NT2/D1 (cell line): Measurements from ENCODE around the gene LARGE1.
A peak's percentile ranks its signal among the peaks of the same experiment; 100 is the strongest.
"Not testable (repeated sequence)": the region's sequence is repeated elsewhere in the genome, so short reads cannot be mapped to it uniquely, and the experiment has no call there.

Experiments used
- DNase-seq: peaks from one replicate; pipeline ENCODE4 v3.0.0-alpha.2; 2011; ENCODE audit warnings: low read depth, low spot score
- H3K27me3 ChIP-seq: 2 replicates; pipeline ENCODE4 v1.6.0; 2011; ENCODE audit warnings: mild to moderate bottlenecking; ENCODE audit not compliant: insufficient read length, insufficient read depth
- H3K36me3 ChIP-seq: 2 replicates; pipeline ENCODE4 v1.6.1; 2011; ENCODE audit warnings: mild to moderate bottlenecking, low read length, mixed read lengths; ENCODE audit not compliant: insufficient read depth, insufficient read length
- H3K4me1 ChIP-seq: 2 replicates; pipeline ENCODE4 v1.5.1; 2011; ENCODE audit not compliant: insufficient read depth, insufficient read length
- H3K4me3 ChIP-seq: 2 replicates; pipeline ENCODE4 v1.5.1; 2011; ENCODE audit warnings: low read depth; ENCODE audit not compliant: insufficient read length
- H3K9ac ChIP-seq: 2 replicates; pipeline ENCODE4 v1.6.0; 2011; ENCODE audit warnings: low read depth; ENCODE audit not compliant: insufficient read length
- H3K9me3 ChIP-seq: 2 replicates; pipeline ENCODE4 v1.5.1; 2011; ENCODE audit warnings: mild to moderate bottlenecking, low read length; ENCODE audit not compliant: insufficient read depth
- SUZ12 ChIP-seq: IDR thresholded peaks from 2 replicates; pipeline ENCODE4 v1.6.1; 2011; ENCODE audit not compliant: insufficient read length, insufficient read depth; ENCODE audit errors: extremely low read depth
- YY1 ChIP-seq: IDR thresholded peaks from 2 replicates; pipeline ENCODE4 v1.6.1; 2011; ENCODE audit not compliant: insufficient read length, insufficient read depth
- ZNF274 ChIP-seq: IDR thresholded peaks from 2 replicates; pipeline ENCODE4 v1.6.1; 2011; ENCODE audit warnings: mild to moderate bottlenecking, low read depth, low read length

LARGE1 gene

DNA sequence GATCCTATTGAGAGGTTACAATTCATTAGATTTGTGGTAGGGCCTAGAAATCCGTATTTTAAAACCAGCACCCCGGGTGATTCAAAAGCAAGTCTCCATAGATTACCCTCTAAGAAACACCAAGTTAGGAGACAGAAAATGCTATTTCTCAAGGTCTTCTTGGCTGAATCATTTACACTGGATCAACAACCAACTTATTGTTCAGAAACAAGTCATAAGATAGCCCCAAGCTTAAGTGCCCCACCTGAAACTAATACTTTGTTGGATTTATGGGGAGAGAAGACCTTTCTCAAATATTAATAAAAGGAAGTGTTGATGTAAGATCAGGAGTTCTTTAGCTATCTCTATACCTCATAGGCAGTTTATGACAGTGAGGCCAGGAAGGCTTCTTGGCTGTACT lies 345.2 kb downstream of the LARGE1 start:
- no peaks in the 10 kb centered on the region for H3K27me3 ChIP-seq
- no peak overlapping the region for H3K9ac ChIP-seq
- H3K4me1 ChIP-seq: no peaks in the 10 kb centered on the region
- H3K9me3 ChIP-seq: no peaks in the 10 kb centered on the region
- H3K4me3 ChIP-seq: no peak overlapping the region
- DNase-seq: no peak
- no peak for TF ChIP-seq YY1
- no peak for TF ChIP-seq ZNF274
- no peak for TF ChIP-seq SUZ12
- H3K36me3 ChIP-seq: no peaks in the 10 kb centered on the region

DNA sequence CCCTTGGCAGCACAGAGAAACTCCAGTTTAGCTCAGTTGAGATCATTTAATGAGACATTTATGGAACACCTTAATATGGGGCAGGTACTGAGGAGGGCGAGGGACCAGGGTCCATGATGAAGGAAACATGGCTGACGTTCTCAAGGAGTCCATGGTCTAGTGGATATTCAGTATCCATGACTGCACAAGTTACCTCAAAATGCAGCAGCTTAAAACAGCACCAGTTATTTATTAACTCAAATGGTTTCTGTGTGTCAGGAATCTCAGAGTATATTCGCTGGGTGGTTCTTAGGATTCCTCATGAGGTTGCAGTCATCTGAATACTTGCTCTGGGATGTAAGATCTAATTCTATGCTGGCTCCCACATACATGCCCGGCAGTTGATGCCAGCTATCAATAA lies 346.8 kb downstream of the LARGE1 start:
- Histone ChIP-seq H3K9ac (no peak overlapping the region), H3K27me3 (no peaks in the 10 kb centered on the region), H3K36me3 (no peaks in the 10 kb centered on the region), H3K4me1 (no peaks in the 10 kb centered on the region), H3K4me3 (no peak overlapping the region), H3K9me3 (no peaks in the 10 kb centered on the region)
- TF ChIP-seq SUZ12 (no peak), YY1 (no peak), ZNF274 (no peak)
- no peak for DNase-seq

DNA sequence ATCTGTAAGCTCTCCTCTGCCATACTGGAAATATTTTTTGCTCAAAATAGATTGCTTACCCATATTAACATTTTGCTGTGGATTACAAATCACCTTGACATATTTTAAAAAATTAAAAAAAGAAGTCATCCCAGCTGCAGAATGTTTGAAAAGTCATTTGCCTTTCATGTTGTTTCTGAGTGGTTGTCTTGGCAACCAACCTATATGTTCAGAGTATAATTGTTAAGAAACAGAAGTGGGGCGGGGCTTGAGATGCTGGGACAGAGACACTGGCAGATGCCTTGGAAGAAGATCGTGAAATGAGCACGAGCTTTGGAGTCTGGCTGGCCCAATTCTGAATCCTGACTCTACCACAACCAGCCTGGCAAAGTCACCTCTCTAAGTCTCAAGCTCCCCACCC lies 348.2 kb downstream of the LARGE1 start:
- TF ChIP-seq ZNF274: no peak
- no peak for TF ChIP-seq YY1
- TF ChIP-seq SUZ12: no peak
- Histone ChIP-seq H3K27me3 (no peaks in the 10 kb centered on the region), H3K9me3 (no peaks in the 10 kb centered on the region), H3K9ac (no peak overlapping the region), H3K36me3 (no peaks in the 10 kb centered on the region), H3K4me1 (no peaks in the 10 kb centered on the region), H3K4me3 (no peak overlapping the region)
- no peak for DNase-seq

DNA sequence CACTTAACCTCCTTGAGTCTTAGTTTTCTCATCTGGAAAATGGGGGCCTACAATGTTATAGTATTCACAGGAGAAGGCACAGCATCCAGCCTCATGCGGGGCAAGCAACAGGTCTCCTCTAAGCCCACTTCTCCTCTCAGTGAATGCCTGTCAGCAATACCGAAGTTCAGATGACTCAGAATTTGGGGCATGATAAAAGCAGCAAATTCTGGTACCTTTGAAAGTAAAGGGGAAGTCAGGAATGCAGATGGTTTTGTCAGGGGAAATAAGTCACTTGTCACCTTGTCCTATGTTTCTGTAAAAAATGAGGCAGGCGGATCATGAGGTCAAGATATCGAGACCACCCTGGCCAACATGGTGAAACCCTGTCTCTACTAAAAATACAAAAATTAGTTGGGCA lies 350.2 kb downstream of the LARGE1 start:
- H3K9ac ChIP-seq: no peak overlapping the region
- no peak overlapping the region for H3K4me3 ChIP-seq

DNA sequence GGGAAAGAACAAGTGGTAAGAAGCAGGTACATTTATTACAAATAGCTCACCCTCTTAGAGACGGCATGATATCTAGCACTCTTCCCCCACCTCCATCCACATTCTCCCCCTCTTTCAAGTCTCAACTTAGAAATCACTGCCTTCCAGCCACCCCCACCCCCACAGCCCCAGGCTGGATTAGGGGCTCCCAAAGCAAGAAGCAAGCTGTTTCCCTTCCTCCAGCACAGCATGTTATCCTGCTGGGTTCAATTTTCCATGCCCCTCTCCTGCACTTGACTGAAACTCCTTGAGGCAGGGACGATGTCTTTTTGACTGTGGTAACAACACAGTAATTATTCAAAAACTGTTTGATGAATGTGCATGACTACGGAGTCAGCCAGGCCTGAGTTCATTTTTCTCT lies 350.7 kb downstream of the LARGE1 start:
- Histone ChIP-seq H3K4me1 (no peaks in the 10 kb centered on the region), H3K9ac (no peak overlapping the region)

More for the DNA sequence above, 350.2 kb downstream of the LARGE1 start:
- DNase-seq: no peak
- no peaks in the 10 kb centered on the region for H3K36me3 ChIP-seq
- H3K27me3 ChIP-seq: no peaks in the 10 kb centered on the region
- no peaks in the 10 kb centered on the region for H3K4me1 ChIP-seq
- TF ChIP-seq ZNF274 (no peak), SUZ12 (no peak), YY1 (no peak)
- H3K9me3 ChIP-seq: no peaks in the 10 kb centered on the region

DNA sequence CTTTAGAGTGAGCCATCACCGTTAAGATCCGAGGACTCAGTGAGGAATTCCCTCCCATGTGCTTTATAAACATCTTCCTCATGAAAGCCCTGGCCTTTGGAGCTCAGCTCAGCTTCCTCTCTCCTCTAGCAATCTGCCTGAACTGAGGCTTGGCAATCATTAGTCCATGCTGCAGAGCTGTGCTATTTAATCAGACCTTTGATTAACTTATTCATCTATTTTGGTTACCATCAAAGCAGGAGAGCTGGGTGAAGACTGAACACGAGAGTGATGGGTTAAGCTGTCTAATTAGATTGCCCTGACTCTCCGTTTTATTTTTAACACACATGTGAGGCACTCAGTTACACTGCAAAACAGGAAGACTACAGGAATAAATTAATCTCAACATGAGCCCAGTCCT lies 351.3 kb downstream of the LARGE1 start:
- Histone ChIP-seq H3K4me3 (no peak overlapping the region), H3K27me3 (no peaks in the 10 kb centered on the region), H3K9me3 (no peaks in the 10 kb centered on the region), H3K4me1 (no peaks in the 10 kb centered on the region), H3K36me3 (no peaks in the 10 kb centered on the region), H3K9ac (no peak overlapping the region)
- no peak for DNase-seq
- TF ChIP-seq ZNF274 (no peak), YY1 (no peak), SUZ12 (no peak)

More for the DNA sequence above, 350.7 kb downstream of the LARGE1 start:
- Histone ChIP-seq H3K4me3 (no peak overlapping the region), H3K36me3 (no peaks in the 10 kb centered on the region), H3K9me3 (no peaks in the 10 kb centered on the region), H3K27me3 (no peaks in the 10 kb centered on the region)
- peak; percentile 50 for DNase-seq
- TF ChIP-seq SUZ12: no peak
- no peak for TF ChIP-seq YY1
- no peak for TF ChIP-seq ZNF274

DNA sequence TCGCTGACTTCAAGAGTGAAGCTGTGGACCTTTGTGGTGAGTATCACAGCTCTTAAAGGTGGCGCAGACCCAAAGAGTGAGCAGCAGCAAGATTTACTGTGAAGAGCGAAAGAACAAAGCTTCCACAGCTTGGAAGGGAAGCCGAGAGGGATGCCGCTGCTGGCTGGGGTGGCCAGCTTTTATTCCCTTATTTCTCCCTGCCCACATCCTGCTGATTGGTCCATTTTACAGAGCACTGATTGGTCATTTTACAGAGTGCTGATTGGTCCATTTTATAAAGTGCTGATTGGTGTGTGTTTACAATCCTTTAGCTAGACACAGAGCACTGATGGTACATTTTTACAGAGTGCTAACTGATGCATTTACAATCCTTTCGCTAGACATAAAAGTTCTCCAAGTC lies 353.8 kb downstream of the LARGE1 start:
- not testable (repeated sequence) for H3K27me3 ChIP-seq, H3K4me1 ChIP-seq, DNase-seq, H3K9ac ChIP-seq, H3K4me3 ChIP-seq, H3K9me3 ChIP-seq, H3K36me3 ChIP-seq

DNA sequence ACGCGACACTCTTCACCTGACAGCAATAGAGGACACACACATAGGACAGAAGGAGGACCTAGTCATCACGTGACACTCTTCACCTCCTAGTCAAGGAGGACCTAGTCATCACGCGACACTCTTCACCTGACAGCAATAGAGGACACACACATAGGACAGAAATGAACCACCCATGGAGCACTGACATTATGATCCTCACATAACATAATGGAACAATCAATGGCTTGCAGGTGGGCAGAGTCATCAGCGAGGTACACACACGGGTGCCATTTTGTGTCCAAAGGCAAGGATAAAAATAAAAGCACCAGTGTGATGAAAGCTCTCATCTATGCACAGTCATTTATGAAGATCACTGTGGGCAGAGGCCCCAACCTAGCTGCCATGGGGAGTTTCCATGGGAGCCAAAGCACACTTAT lies 354.7 kb downstream of the LARGE1 start:
- peaks cover 2% of the 10 kb centered on the region for H3K36me3 ChIP-seq
- no peak overlapping the region for H3K9ac ChIP-seq
- H3K9me3 ChIP-seq: no peaks in the 10 kb centered on the region
- no peaks in the 10 kb centered on the region for H3K4me1 ChIP-seq
- no peaks in the 10 kb centered on the region for H3K27me3 ChIP-seq
- TF ChIP-seq SUZ12: no peak
- no peak for TF ChIP-seq ZNF274
- no peak for DNase-seq
- H3K4me3 ChIP-seq: no peak overlapping the region
